Fibroblast of villous mesenchyme (primary cell): Measurements from ENCODE around the gene FMNL2. TPM values are rescaled to one million over a fixed set of nuclear protein-coding genes. Genes with fewer than 3 reads are reported as not detected.

Experiments used
- DNase-seq: peaks from one replicate; pipeline ENCODE4 v3.0.0-alpha.2; 2010; ENCODE audit warnings: low read depth
- H3K4me3 ChIP-seq: 2 replicates; pipeline ENCODE4 v1.5.1; 2011; ENCODE audit warnings: low read depth, mild to moderate bottlenecking, low read length
- CTCF ChIP-seq: IDR thresholded peaks from 2 replicates; pipeline ENCODE4 v1.5.1; 2012; ENCODE audit warnings: low read depth, mild to moderate bottlenecking, low read length; ENCODE audit not compliant: insufficient read depth
- total RNA-seq: library from RNA; depleted of rRNA; stranded (reverse); fragments of >200 nt; gene quantifications from 2 replicates; pipeline ENCODE4 v1.2.3, GENCODE V29; 2012

The FMNL2 gene
- total RNA-seq, 1 donor: 17.3 TPM

- no peak overlapping the region for H3K4me3 ChIP-seq
- TF ChIP-seq CTCF: no peak
- no peak for DNase-seq
These were observed 158.4 kb downstream of the FMNL2 start for GRCh38 chr2:152493417-152493816.

DNA sequence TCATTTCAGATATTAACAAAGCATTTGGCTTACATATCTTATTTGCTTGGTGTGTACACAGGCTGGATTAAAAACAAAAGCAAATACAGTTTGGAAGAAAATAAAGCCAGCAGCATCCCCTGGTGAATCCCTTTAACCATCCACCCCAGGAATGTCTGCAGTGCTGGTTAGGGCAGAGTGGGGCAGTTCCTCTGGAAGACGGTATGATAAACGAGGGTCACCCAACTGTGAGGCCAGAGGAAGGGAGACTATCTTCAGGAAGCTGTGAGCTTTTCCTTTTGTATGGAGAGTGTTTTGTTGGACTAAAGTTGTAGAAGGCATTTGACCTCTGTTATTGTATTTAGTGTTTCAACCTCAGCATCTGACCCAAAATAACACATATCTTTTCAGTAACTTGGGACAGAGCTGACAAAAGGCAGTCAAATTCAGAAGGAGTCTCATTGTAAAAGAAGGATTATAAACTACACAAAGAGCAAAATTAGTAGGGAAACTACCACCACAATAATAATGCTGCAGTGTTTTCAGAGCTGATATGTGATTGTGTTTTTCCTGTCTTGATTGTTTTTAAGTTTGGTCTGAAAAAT lies 159.1 kb downstream of the FMNL2 start:
- TF ChIP-seq CTCF: no peak
- H3K4me3 ChIP-seq: no peak overlapping the region
- no peak for DNase-seq

DNA sequence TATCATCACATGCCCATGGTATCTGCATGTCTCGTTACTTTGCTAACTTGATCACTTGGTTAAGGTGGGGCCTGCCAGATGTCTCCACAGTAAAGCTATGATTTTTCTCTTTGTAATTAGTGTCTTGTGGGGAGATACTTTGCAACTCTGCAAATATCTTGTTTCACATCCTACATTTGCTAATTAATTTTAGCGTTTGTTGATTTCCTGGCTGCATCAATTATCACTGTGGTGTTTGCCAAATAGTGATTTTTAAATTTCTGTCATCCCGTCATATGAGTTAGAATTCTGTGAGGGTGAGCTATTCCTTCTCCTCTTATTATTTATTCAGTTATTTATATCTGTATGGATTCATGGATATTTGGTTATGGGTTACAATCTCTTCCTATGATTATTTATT lies 161.4 kb downstream of the FMNL2 start:
- TF ChIP-seq CTCF: no peak
- H3K4me3 ChIP-seq: no peak overlapping the region
- DNase-seq: no peak

DNA sequence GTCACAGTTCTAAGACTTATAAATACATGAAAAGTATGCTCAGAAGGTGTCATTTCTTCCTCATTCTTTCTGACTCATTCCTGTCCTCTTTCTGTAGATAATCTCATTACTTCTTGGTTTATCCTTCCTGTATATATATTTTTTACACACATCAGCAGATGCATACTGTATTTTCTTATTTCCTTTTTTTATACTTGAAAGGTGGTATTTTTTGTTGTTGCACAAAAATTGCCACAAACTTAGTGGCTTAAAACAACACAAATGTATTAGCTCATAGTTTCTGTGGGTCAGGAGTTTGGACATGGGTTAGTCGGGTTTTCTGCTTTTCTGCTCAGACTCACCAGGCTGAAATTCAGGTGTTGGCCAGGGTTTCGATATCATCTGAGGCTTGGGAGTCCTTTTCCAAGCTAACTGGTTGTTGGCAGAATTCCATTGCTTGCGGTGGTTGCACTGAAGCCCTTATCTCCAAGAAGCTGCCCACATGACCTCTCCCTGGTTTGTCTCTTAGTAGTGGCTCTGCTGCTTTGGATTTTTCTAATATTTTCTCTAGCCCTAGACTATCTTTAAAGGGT lies 162.6 kb downstream of the FMNL2 start:
- TF ChIP-seq CTCF: no peak
- no peak overlapping the region for H3K4me3 ChIP-seq
- peak; percentile 94 for DNase-seq

DNA sequence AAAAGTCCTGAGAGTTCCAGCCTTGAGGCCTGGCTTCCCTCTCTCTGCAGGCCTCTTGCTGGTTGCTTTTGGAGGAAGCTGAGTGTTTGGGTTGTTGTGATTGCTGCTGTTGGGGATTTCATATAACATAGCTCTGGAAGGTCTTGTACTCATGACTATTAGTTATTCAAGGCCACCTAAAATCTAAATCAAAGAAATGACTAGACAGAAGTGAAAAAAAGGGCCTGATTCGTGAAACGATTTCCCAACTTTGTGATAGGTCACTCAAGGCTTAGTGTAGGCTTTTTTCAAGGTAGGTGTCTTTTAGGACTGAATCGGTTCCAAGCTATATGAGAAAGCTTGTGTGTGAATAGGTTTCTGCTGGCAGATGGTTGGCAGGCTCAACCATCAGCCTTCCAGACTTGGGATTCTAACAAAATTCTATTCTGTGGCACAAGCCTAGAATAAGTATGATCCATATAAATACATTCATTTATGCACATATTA lies 164.4 kb downstream of the FMNL2 start:
- TF ChIP-seq CTCF: no peak
- H3K4me3 ChIP-seq: no peak overlapping the region
- DNase-seq: peak; percentile 31

GRCh38 chr2:152499896-152500735 lies 165.1 kb downstream of the FMNL2 start:
- peak; percentile 95 for DNase-seq

More at GRCh38 chr2:152499896-152500735, 165.1 kb downstream of the FMNL2 start:
- TF ChIP-seq CTCF: no peak
- H3K4me3 ChIP-seq: no peak overlapping the region
